Thoracic aorta (tissue), 2 donors: ENCODE data around the gene WNT1. TPM values are rescaled to one million over a fixed set of nuclear protein-coding genes. Genes with fewer than 3 reads are reported as not detected.

Source experiments
- ATAC-seq: fragments of 150-250 bp; one replicate; pipeline ENCODE4 v1.8.0; 2017; ENCODE audit warnings: low read depth; ENCODE audit not compliant: insufficient number of reproducible peaks, low FRiP score
- DNase-seq: peaks from one replicate; pipeline ENCODE4 v3.0.0-alpha.2; 2020; ENCODE audit warnings: low spot score
- H3K27ac ChIP-seq, 2 donors: fragments of 200-600 bp; sonication (generic); 1 replicate in 1 of 2; 2 replicates in 1 of 2; pipeline ENCODE4 v1.5.1; 2016; ENCODE audit warnings: mild to moderate bottlenecking in 2 of 2, moderate library complexity in 2 of 2
- H3K27me3 ChIP-seq: fragments of 200-600 bp; sonication (generic); replicated peaks from 2 replicates; pipeline ENCODE4 v1.6.0; 2016; ENCODE audit warnings: mild to moderate bottlenecking; ENCODE audit not compliant: insufficient read depth
- H3K36me3 ChIP-seq: fragments of 200-600 bp; sonication (generic); one replicate; pipeline ENCODE4 v1.5.1; 2016
- H3K4me1 ChIP-seq, 2 donors: fragments of 200-600 bp; sonication (generic); 1 replicate in 1 of 2; 2 replicates in 1 of 2; pipeline versions ENCODE4 v1.5.1 to v1.6.0; 2016; ENCODE audit warnings: low read depth in 2 of 2, mild to moderate bottlenecking in 1 of 2; ENCODE audit not compliant: control insufficient read depth in 1 of 2
- H3K4me3 ChIP-seq: fragments of 200-600 bp; sonication (generic); 2 replicates; pipeline ENCODE4 v1.5.1; 2016; ENCODE audit warnings: mild to moderate bottlenecking
- H3K9me3 ChIP-seq: fragments of 200-600 bp; sonication (generic); 2 replicates; pipeline ENCODE4 v1.5.1; 2016
- CTCF ChIP-seq: fragments of 200-600 bp; sonication (generic); IDR thresholded peaks from one replicate; pipeline ENCODE4 v1.5.1; 2019; ENCODE audit warnings: antibody characterized with exemption
- total RNA-seq, 2 donors: library from RNA; depleted of rRNA; stranded (reverse); fragments of >200 nt; gene quantifications; one replicate each; pipeline versions ENCODE4 v1.1.0 to v1.2.3, GENCODE V29; 2016

Gene WNT1
- total RNA-seq, 2 donors from 2014 or later: 1.2 TPM; not detected in 1

DNA sequence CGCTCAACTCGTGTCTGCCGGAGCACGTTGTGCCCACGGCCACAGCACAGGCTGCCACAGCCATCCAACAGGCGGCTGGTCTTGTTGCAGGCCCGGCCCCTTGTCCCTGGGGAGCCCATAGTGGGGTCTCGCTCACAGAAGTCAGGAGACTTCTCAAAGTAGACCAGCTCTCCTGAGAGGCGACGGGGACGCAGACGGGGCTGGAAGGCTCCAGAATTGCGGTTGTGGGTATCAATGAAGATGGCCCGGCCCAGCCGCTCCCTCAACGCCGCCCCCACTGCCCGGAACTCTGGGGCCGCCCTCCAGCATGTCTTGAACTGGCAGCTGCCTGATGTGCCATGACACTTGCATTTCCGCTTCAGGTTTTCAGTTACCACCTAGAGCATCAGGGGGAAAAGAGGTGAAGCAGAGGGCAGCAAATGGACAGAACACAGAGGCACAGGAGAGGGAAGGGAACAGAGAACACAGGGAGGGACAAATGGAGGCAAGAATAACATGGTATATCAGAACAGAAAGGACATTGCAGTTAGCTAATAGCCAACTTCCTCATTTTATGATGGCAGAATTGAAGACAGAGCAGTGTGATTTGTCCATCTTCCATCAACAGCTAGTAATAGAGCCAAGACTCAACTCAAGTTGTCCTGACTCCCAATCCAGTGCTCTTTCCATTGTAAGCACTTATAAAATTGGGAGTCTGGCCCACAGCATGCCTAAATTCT, 11.8 kb upstream of the WNT1 start:
- no peak for TF ChIP-seq CTCF
- no peak overlapping the region for H3K27ac ChIP-seq
- DNase-seq (no peak), ATAC-seq (no peak)
- no peak overlapping the region for H3K4me3 ChIP-seq
- peaks cover 12 to 18% of the 10 kb centered on the region in 2 donors for H3K4me1 ChIP-seq
- H3K9me3 ChIP-seq: no peaks in the 10 kb centered on the region
- peaks cover 8% of the 10 kb centered on the region for H3K27me3 ChIP-seq
- no peaks in the 10 kb centered on the region for H3K36me3 ChIP-seq

- H3K27ac ChIP-seq: no peak overlapping the region
- no peaks in the 10 kb centered on the region for H3K36me3 ChIP-seq
- H3K27me3 ChIP-seq: peaks cover 10% of the 10 kb centered on the region
- no peak overlapping the region for H3K4me3 ChIP-seq
- no peak for TF ChIP-seq CTCF
- no peak for DNase-seq
- H3K9me3 ChIP-seq: no peaks in the 10 kb centered on the region
- peaks cover 16 to 27% of the 10 kb centered on the region in 2 donors for H3K4me1 ChIP-seq
- ATAC-seq: no peak
Observed at GRCh38 chr12:48967991-48968390, 10.1 kb upstream of the WNT1 start.

GRCh38 chr12:48968467-48968866, 9.7 kb upstream of the WNT1 start:
- DNase-seq (no peak), ATAC-seq (no peak)
- H3K4me3 ChIP-seq: no peak overlapping the region
- H3K27me3 ChIP-seq: peaks cover 10% of the 10 kb centered on the region
- H3K36me3 ChIP-seq: no peaks in the 10 kb centered on the region
- H3K4me1 ChIP-seq: peaks cover 16 to 27% of the 10 kb centered on the region in 2 donors
- no peak overlapping the region for H3K27ac ChIP-seq
- H3K9me3 ChIP-seq: no peaks in the 10 kb centered on the region
- no peak for TF ChIP-seq CTCF

DNA sequence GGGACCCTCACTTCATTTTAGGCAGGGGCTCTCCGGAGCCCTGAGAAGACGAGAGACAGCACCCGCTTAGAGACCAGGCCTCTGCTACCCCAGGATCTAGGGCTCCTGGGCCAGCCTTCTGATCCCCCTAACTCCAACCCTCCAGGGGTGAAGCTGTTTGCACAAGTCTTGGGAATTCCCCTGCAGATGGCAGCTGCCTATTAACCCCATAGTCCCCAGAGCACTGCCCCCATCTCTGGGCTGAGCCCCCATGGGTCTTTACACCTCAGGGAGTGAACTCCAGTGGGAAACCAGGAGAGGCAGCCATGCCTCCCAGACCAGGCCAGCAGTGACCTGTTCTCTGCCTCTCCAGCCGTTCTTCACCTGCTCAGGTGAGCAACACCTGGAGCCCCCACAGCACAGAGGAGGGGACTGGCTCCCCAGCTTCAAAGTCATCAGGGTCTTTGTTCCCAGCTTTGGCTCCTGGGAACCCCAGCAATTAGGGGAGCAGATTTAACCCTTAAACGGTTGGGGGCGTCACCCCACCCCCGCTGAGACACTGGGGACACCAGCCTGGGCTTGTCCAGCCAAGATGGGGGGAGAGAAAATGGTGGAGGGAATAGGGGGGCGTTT, 8.9 kb upstream of the WNT1 start:
- no peak overlapping the region for H3K27ac ChIP-seq
- peaks cover 11% of the 10 kb centered on the region for H3K27me3 ChIP-seq
- H3K9me3 ChIP-seq: no peaks in the 10 kb centered on the region
- H3K4me1 ChIP-seq: peaks cover 16 to 27% of the 10 kb centered on the region in 2 donors
- H3K36me3 ChIP-seq: no peaks in the 10 kb centered on the region
- H3K4me3 ChIP-seq: no peak overlapping the region
- no peak for TF ChIP-seq CTCF
- no peak for ATAC-seq
- no peak for DNase-seq

DNA sequence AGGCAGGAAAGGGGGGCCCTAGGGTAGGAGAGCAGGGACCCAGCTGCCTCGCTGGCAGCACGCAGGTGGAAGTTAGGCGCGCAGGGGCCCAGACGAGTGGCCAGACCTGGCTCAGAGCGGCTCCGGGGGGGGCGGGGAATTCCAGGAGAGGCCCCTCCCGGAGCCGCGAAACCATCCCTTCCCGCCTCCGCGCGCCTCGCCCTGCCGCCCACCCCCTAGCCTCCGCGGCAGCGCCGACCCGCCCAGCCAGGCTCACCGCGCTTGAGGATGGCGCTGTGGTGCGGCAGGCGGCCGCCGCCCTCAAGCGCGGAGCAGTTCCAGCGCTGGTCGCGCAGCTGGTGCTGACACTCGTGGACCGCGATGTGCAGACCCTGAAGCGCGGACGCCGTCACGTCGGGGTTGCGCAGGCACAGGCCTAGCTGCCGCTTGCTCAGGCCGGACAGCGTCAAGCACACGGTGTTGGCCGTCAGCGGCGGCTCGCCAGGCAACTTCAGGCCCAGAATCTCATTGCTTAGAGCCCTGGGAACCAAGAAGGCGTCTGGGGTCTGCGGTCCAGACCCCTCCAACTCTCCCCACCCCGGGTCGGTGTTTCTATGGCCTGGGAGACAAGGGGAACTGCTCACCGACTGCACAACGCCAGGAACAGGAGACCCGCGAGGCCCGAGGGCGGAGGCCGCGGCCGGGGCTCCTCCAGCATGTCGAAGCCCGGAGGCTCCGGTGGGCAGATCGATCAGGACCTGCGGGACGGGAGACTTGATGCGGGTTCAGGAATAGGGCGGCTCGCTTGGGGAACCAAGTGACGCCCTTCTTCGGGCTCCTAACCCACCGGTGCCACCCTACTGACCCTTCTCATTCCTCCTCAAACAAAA, 8.1 kb upstream of the WNT1 start:
- no peak overlapping the region for H3K27ac ChIP-seq
- no peaks in the 10 kb centered on the region for H3K36me3 ChIP-seq
- peaks cover 14% of the 10 kb centered on the region for H3K27me3 ChIP-seq
- DNase-seq (no peak), ATAC-seq (no peak)
- peaks cover 16 to 27% of the 10 kb centered on the region in 2 donors for H3K4me1 ChIP-seq
- H3K4me3 ChIP-seq: peak overlapping the region; percentile 52
- TF ChIP-seq CTCF: no peak
- no peaks in the 10 kb centered on the region for H3K9me3 ChIP-seq
